D721Med (cell line): ENCODE measurements around the gene DDX6.
A peak's percentile ranks its signal among the peaks of the same experiment; 100 is the strongest.
"Not testable (repeated sequence)": the region's sequence is repeated elsewhere in the genome, so short reads cannot be mapped to it uniquely, and the experiment has no call there.

Experiments
- DNase-seq: peaks from one replicate; pipeline ENCODE4 v3.0.0; 2011; ENCODE audit warnings: low spot score; ENCODE audit not compliant: insufficient read length
- FAIRE-seq: peaks from 2 replicates; lab custom pipeline; 2011; peaks lifted over from hg19 to GRCh38; lab: Jason Lieb, UNC
- CTCF ChIP-seq: IDR thresholded peaks from 2 replicates; pipeline ENCODE4 v1.5.1; 2012; ENCODE audit warnings: mild to moderate bottlenecking, control low read depth; ENCODE audit not compliant: insufficient read depth; ENCODE audit errors: missing control alignments

DDX6 gene

DNA sequence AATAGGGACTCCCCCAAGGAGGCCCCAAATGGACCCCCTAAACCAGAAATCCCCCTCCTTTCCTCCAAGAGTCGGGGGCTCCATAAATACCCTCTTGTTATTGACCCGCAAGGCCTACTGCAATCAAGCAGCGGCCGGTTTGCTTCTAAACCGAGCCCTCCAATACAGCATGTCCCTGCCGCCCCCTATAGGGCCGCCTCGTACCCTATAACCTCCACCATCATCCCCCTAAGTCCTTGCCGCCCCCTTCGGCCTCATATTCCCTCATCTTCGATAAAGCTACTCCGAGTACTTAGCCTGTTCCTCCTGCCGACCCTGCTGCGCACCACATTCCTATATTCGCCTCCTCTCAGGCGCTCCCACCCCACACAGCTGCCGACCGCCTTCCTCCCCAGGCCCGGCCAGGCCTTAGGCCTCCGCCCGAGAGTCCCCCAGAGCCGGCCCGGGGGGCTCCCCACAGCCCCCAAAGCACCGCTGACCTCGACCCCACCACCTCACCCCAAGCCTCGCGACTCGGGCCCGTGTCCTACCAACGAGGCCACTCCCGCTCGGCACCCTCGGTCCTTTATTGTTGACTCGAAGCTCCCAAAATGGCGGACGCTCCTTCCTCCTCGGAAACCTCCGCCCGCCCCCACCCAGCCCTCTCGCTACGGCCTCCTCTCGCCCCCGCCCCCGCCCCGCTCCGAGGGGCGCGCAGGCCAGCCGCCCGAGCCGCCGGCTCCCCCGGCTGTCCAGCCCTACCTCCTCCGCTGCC lies 430 bp downstream of the DDX6 start:
- peak; percentile 52 for TF ChIP-seq CTCF
- DNase-seq, result peak; percentile 39
- FAIRE-seq, result no peak

DNA sequence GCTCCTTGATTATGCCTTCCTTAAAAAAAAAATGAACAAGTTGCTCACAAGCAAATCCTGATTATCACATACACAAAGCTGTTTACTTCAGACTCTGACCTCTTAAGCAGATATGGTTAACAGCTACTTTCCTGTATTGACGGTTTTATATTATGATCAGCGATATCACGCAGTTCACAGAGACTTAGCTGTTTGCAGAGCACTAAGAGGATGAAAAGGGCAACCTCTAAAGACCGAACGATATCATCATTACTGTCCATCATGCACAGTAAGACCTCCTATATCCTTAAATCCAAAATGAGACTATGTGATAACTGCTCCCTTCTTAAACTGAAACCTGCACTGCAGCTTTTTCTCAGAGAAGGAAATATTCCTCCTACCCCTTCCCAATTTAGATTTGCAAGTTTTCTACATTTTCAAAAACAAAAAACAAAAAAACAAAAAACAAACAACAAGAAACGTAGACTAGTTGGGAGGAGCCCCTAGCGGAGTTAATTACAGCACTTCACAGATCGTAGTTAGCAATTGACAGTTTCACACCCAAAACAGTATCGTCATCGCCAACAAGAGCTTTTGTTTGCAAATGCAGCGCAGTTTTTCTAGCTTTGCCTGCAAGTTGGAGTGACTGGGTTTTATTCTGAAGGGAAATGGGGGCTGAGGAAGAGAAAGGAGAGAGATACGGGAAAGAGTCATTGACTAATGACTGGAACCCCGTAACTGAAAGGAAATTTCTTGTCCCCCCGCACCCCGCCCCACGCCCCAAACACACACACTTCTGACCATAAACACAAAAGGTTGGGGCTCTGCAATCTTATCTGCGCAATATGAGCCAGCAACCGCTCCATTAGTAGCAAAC lies 1.2 kb downstream of the DDX6 start:
- no peak for TF ChIP-seq CTCF
- DNase-seq (peak; percentile 42), FAIRE-seq (peak; percentile 86)

DNA sequence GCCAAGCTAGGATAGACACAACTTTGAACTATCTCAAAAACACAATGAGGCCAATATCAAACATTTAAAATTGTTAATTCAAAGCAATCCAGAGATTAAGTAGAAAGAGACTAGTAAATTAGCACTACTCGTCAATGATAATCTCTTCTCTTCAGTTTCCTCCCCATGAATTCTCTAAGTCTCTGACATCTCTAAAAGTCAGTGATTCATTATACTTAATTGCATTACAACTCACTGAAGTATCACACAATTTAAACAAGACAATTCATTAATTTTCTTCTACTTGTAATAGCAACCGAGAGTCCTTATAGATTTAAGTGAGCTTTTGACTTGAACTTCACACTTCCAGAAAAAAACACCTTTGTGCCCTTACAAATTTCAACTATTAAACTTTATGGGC lies 4.3 kb downstream of the DDX6 start:
- no peak for DNase-seq
- TF ChIP-seq CTCF, result no peak
- no peak for FAIRE-seq

DNA sequence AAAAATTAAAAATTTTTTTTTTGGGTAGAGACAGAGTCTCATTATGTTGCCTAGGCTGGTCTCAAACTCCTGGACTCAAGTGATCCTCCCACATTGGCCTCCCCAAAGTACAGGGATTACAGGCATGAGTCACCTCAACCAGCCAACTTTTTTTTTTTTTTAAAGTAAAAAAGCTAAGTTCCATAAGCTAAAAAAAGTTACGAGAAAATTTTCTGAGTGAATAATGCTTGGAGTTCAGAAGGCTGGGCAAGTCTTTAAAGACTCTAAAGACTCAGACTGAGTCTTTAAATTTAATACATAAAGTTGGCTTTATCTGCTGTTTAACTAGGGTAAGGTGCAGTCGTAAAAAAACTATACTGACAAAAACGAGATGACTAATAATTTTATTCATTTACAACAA lies 5.6 kb downstream of the DDX6 start:
- no peak for TF ChIP-seq CTCF
- DNase-seq, result no peak

GRCh38 chr11:118783724-118784495 lies 7.1 kb downstream of the DDX6 start:
- DNase-seq (no peak), FAIRE-seq (no peak)
- no peak for TF ChIP-seq CTCF

More for the DNA sequence above, 5.6 kb downstream of the DDX6 start:
- no peak for FAIRE-seq

DNA sequence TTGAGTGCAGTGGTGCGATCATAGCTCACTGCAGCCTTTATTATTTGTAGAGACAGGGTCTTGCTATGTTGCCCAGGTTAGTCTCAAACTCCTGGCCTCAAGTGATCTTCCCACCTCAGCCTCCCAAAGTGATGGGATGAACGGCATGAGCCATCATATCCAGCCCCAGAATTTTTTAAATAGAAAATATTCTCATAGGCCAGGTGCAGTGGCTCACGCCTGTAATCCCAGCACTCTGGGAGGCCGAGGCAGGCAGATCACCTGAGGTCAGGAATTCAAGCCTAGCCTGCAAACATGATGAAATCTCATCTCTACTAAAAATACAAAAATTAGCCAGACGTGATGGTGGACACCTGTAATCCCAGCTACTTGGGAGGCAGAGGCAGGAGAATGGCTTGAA lies 7.6 kb downstream of the DDX6 start:
- not testable (repeated sequence) for DNase-seq, FAIRE-seq

GRCh38 chr11:118778898-118779297 lies 12.1 kb downstream of the DDX6 start:
- TF ChIP-seq CTCF, result no peak
- no peak for FAIRE-seq
- no peak for DNase-seq
